ENCODE measurements around the gene TRRAP.

Gene TRRAP

GRCh38 chr7:98990356-98990755, 112.0 kb downstream of the TRRAP start:
- TF ChIP-seq CTCF (conservative IDR thresholded peaks at IDR 0.05; ENCODE audit: low read depth, low read length) = no peak
- no peak for DNase-seq (ENCODE audit: low read depth)
- H3K4me3 ChIP-seq (ENCODE audit: low read depth, low read length) = no peak overlapping the region

GRCh38 chr7:98991141-98991540, 112.8 kb downstream of the TRRAP start:
- no peak for TF ChIP-seq CTCF (conservative IDR thresholded peaks at IDR 0.05; ENCODE audit: low read depth, low read length)
- no peak overlapping the region for H3K4me3 ChIP-seq (ENCODE audit: low read depth, low read length)
- no peak for DNase-seq (ENCODE audit: low read depth)

- no peak for TF ChIP-seq CTCF (conservative IDR thresholded peaks at IDR 0.05; ENCODE audit: low read depth, low read length)
- DNase-seq (ENCODE audit: low read depth) = no peak
- no peak overlapping the region for H3K4me3 ChIP-seq (ENCODE audit: low read depth, low read length)
Observed at GRCh38 chr7:98992076-98992475, 113.7 kb downstream of the TRRAP start.

GRCh38 chr7:98993024-98993897, 114.9 kb downstream of the TRRAP start:
- TF ChIP-seq CTCF (conservative IDR thresholded peaks at IDR 0.05; ENCODE audit: low read depth, low read length) = peak; percentile 20
- H3K4me3 ChIP-seq (ENCODE audit: low read depth, low read length) = no peak overlapping the region
- DNase-seq (ENCODE audit: low read depth) = peak; percentile 5

GRCh38 chr7:98994046-98994944, 116.0 kb downstream of the TRRAP start:
- TF ChIP-seq CTCF (conservative IDR thresholded peaks at IDR 0.05; ENCODE audit: low read depth, low read length) = no peak
- DNase-seq (ENCODE audit: low read depth) = no peak
- no peak overlapping the region for H3K4me3 ChIP-seq (ENCODE audit: low read depth, low read length)

GRCh38 chr7:98995111-98995510, 116.8 kb downstream of the TRRAP start:
- no peak for DNase-seq (ENCODE audit: low read depth)
- TF ChIP-seq CTCF (conservative IDR thresholded peaks at IDR 0.05; ENCODE audit: low read depth, low read length) = no peak
- no peak overlapping the region for H3K4me3 ChIP-seq (ENCODE audit: low read depth, low read length)

Measured in choroid plexus epithelial cell (primary cell).